HEK293T (cell line): Measurements from ENCODE around the gene HIVEP3.

Experiments used
- CTCF ChIA-PET: fragments of 350-600 bp; formaldehyde crosslinking; extraction: SDS; loops from one replicate; lab custom pipeline; 2021; ENCODE audit warnings: antibody characterized with exemption, inconsistent platforms; lab: Yijun Ruan, JAX
- POLR2A ChIA-PET: fragments of 350-600 bp; formaldehyde crosslinking; extraction: SDS; loops from one replicate; lab custom pipeline; 2020; ENCODE audit warnings: antibody characterized with exemption, inconsistent platforms; lab: Yijun Ruan, JAX
- DNase-seq: peaks from one replicate; pipeline ENCODE4 v3.0.0; 2012; ENCODE audit warnings: mixed read lengths; ENCODE audit errors: extremely low spot score
- ARNT ChIP-seq: fragments of 450-650 bp; IDR thresholded peaks from 2 replicates; pipeline ENCODE4 v1.6.1; 2017; ENCODE audit warnings: mild to moderate bottlenecking
- BHLHE40 ChIP-seq: fragments of 450-650 bp; IDR thresholded peaks from 2 replicates; pipeline ENCODE4 v1.6.1; 2016; ENCODE audit warnings: mild to moderate bottlenecking, moderate library complexity, borderline replicate concordance
- CTBP1 ChIP-seq: fragments of 450-650 bp; IDR thresholded peaks from 2 replicates; pipeline ENCODE4 v1.6.1; 2016; ENCODE audit warnings: borderline replicate concordance
- ELF4 ChIP-seq: fragments of 450-650 bp; IDR thresholded peaks from 2 replicates; pipeline ENCODE4 v1.6.1; 2017; ENCODE audit warnings: antibody characterized with exemption
- FOXA1 ChIP-seq: fragments of 450-650 bp; IDR thresholded peaks from 2 replicates; pipeline ENCODE4 v1.6.1; 2016; ENCODE audit warnings: mild to moderate bottlenecking
- FOXK2 ChIP-seq: fragments of 450-650 bp; IDR thresholded peaks from 2 replicates; pipeline ENCODE4 v1.6.1; 2016; ENCODE audit warnings: mild to moderate bottlenecking
- FOXM1 ChIP-seq: fragments of 450-650 bp; IDR thresholded peaks from 2 replicates; pipeline ENCODE4 v1.6.1; 2017; ENCODE audit warnings: mild to moderate bottlenecking, borderline replicate concordance
- HDGF ChIP-seq: fragments of 450-650 bp; IDR thresholded peaks from 2 replicates; pipeline ENCODE4 v1.6.1; 2017; ENCODE audit warnings: antibody characterized with exemption, borderline replicate concordance
- L3MBTL2 ChIP-seq: fragments of 450-650 bp; conservative IDR thresholded peaks from 2 replicates; pipeline ENCODE4 v1.6.1; 2016; ENCODE audit warnings: mild to moderate bottlenecking
- LEF1 ChIP-seq: fragments of 450-650 bp; IDR thresholded peaks from 2 replicates; pipeline ENCODE4 v1.6.1; 2017; ENCODE audit warnings: mild to moderate bottlenecking, borderline replicate concordance
- NFRKB ChIP-seq: fragments of 450-650 bp; IDR thresholded peaks from 2 replicates; pipeline ENCODE4 v1.6.1; 2016; ENCODE audit warnings: mild to moderate bottlenecking, moderate library complexity
- SP1 ChIP-seq: fragments of 450-650 bp; IDR thresholded peaks from 2 replicates; pipeline ENCODE4 v1.6.1; 2017
- SUZ12 ChIP-seq: fragments of 450-650 bp; IDR thresholded peaks from 2 replicates; pipeline ENCODE4 v1.6.1; 2016; ENCODE audit warnings: mild to moderate bottlenecking
- TARDBP ChIP-seq: fragments of 450-650 bp; IDR thresholded peaks from 2 replicates; pipeline ENCODE4 v1.6.1; 2016
- ZNF384 ChIP-seq: fragments of 450-650 bp; IDR thresholded peaks from 2 replicates; pipeline ENCODE4 v1.6.1; 2016
- TF ChIP-seq, protein P1 (sequence below): fragments of 450-650 bp; IDR thresholded peaks from 2 replicates; pipeline ENCODE4 v1.6.1; 2016

Gene HIVEP3

DNA sequence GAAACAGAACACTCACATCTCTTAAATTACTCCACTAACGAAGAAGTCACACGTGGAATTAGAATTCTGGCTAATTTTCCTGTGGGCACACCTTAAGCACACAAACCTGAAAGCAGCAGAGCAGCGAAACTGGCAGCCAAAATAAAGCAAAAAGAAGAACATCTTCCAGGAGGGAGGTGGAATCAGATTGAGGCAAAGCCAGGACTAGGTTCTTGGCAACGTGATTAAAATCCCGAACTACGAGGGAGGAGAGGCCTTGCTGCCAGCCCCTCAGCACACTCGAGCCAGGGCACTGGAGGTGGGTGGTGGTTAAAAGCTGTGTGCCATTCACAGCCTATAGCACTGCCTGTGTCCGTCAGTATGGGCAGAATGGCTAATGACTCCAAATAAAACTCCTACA, 58.0 kb downstream of the HIVEP3 start:
- no peak for DNase-seq
- POLR2A ChIA-PET, result no interaction called here
- TF ChIP-seq SP1, result no peak
- TF ChIP-seq ELF4, result no peak
- TF ChIP-seq FOXA1, result no peak
- no peak for TF ChIP-seq BHLHE40
- no peak for TF ChIP-seq ZNF384
- TF ChIP-seq NFRKB, result no peak
- TF ChIP-seq CTBP1, result no peak
- no peak for TF ChIP-seq SUZ12
- no peak for TF ChIP-seq FOXM1
- TF ChIP-seq, protein P1, sequence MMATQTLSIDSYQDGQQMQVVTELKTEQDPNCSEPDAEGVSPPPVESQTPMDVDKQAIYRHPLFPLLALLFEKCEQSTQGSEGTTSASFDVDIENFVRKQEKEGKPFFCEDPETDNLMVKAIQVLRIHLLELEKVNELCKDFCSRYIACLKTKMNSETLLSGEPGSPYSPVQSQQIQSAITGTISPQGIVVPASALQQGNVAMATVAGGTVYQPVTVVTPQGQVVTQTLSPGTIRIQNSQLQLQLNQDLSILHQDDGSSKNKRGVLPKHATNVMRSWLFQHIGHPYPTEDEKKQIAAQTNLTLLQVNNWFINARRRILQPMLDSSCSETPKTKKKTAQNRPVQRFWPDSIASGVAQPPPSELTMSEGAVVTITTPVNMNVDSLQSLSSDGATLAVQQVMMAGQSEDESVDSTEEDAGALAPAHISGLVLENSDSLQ, result no peak
- TF ChIP-seq LEF1, result no peak
- no peak for TF ChIP-seq L3MBTL2
- TF ChIP-seq FOXK2, result no peak
- TF ChIP-seq ARNT, result no peak
- no peak for TF ChIP-seq TARDBP
- CTCF ChIA-PET, result interaction anchor here (0.9 kb wide), 1 partner anchor 48 kb away, joined by 3 read pairs; no protein-coding TSS in a partner anchor

DNA sequence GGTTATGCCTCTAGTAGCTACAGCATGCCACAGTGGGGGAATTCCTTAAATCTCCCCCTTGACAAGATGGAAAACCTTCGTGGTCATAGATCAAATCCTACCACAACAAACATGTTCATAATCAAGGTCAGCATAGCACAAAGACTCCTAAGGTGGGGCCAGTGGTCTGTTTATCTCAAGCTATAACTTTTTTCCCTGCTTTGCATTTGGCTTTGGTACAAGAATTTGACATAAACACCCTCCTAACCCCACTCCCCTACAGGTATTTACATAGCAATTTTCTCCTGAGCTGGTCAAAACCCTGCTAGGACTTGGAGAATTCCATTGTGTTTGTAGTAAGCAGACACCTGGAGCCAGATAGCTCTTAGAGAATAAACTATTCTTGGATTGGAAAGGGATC, 58.5 kb downstream of the HIVEP3 start:
- ChIA-PET POLR2A (no interaction called here), CTCF (interaction anchor here (0.9 kb wide), 1 partner anchor 48 kb away, joined by 3 read pairs; no protein-coding TSS in a partner anchor)
- no peak for DNase-seq
- TF ChIP-seq ELF4 (no peak), FOXM1 (no peak), LEF1 (no peak), ZNF384 (no peak), NFRKB (no peak), L3MBTL2 (no peak), BHLHE40 (no peak), FOXA1 (no peak), SUZ12 (no peak), HDGF (no peak), SP1 (no peak), TARDBP (no peak), CTBP1 (no peak), ARNT (no peak), FOXK2 (no peak)
- TF ChIP-seq, protein P1, result no peak

DNA sequence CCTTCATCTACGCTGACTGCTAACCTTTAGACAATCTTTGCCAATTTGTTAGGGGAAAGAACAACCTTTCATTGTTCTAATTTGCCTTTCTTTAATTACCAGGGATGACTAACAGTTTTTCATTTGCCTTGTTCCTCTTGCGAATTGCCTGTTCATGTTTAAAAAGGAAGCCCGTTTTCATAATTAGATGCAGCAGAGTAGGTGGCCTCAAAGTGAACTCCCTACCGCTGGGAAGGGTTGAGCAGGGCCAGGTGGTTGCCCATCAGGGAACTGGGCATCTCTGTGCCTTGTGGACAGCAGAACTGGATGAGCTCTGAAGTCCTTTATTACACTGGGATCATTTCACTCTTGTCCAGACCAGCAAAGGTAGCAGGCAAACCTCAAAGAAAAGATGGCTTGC, 59.0 kb downstream of the HIVEP3 start:
- no peak for TF ChIP-seq TARDBP
- no peak for TF ChIP-seq CTBP1
- TF ChIP-seq, protein P1, result no peak
- no peak for TF ChIP-seq L3MBTL2
- no peak for TF ChIP-seq FOXA1
- no peak for TF ChIP-seq FOXK2
- no peak for DNase-seq
- ChIA-PET CTCF (no interaction called here), POLR2A (no interaction called here)

DNA sequence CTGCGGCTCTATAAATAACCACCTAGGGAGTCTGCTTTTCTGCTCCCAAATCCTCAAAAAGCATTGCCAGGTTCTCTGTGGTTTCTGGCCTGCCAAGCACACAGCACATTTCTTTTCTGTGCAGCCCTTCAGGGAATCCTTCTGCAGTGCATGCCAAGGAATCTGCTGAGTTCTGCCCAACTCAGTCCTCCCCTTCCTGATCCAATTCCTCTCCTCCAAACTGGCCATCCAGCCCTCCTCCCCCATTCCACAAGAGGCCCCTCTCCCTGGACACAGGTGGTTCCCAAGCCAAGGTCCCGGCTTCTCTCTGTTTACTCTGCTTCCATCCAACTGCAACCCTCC, 61.8 kb downstream of the HIVEP3 start:
- POLR2A ChIA-PET, result interaction anchor here (1.2 kb wide), 1 partner anchor 24 kb away, joined by 3 read pairs; no protein-coding TSS in a partner anchor
- CTCF ChIA-PET, result no interaction called here
- TF ChIP-seq ZNF384 (no peak), ARNT (no peak)
- DNase-seq, result no peak

DNA sequence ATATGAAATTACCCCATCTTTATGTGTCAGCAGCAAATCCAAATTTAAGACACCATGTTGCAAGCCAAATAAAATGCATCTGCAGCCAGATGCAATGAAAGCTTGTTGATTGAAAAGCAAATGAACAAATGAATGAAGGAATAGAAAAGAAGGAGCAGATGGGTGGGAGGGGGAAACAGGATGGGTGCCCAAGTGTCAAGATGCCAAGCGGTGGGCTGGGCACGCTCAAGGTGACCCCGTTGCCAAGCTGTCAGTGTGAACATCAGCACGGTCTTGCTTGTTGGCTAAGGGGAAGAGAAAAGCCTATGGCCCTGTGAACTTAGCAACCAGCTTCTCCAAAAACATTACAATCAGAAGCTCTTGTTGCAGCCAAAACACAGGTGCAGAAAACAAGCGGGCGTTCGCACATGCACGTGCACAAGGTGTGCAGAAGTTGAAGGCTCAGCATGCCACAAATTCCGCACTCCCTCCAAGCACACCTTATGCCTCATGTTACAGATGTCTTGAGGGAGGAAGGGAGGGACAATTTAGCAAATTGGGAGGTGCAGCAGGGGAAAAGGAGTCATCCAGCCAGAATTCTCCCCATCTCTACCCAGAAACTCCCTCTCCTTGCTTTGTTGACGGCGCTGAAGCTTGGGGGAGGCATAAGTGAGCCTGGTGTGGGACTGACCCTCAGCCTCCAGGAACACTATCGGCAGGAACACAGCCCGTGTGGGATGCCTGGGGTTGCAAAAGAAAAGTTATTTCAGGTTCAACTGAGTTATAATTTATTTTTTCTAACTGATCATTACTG, 62.4 kb downstream of the HIVEP3 start:
- no peak for TF ChIP-seq ZNF384
- no peak for TF ChIP-seq SP1
- TF ChIP-seq ARNT, result no peak
- no peak for TF ChIP-seq FOXM1
- no peak for TF ChIP-seq TARDBP
- no peak for TF ChIP-seq LEF1
- TF ChIP-seq, protein P1, result no peak
- TF ChIP-seq BHLHE40, result no peak
- TF ChIP-seq NFRKB, result no peak
- DNase-seq, result no peak
- POLR2A ChIA-PET, result interaction anchor here (1.2 kb wide), 1 partner anchor 23 kb away, joined by 3 read pairs; no protein-coding TSS in a partner anchor
- CTCF ChIA-PET, result no interaction called here

DNA sequence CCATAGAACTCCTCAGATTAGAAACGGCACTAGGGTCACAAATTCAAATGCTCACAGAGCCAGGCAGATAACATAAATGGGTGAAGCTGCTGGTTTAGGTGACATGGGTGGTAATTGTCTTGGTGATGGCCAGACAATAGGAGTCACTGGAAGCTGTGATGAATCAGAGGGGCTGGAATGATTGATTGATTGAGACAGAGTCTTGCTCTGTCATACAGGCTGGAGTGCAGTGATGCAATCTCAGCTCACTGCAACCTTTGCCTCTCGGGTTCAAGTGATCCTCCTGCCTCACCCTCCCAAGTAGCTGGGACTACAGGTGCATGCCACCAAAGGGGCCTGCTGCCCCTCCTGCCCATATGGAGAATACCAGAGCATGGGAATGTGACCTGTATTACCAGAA, 63.0 kb downstream of the HIVEP3 start:
- CTCF ChIA-PET, result no interaction called here

More for the DNA sequence above, 63.0 kb downstream of the HIVEP3 start:
- POLR2A ChIA-PET, result interaction anchor here (1.2 kb wide), 1 partner anchor 22 kb away, joined by 3 read pairs; no protein-coding TSS in a partner anchor
- no peak for TF ChIP-seq SP1
- TF ChIP-seq CTBP1, result no peak
- TF ChIP-seq ZNF384, result no peak
- TF ChIP-seq HDGF, result no peak
- TF ChIP-seq FOXK2, result no peak
- TF ChIP-seq, protein P1, result no peak
- no peak for TF ChIP-seq FOXA1
- no peak for TF ChIP-seq ARNT
- TF ChIP-seq ELF4, result no peak
- TF ChIP-seq TARDBP, result no peak
- TF ChIP-seq NFRKB, result no peak
- no peak for DNase-seq
